ENCODE results near the gene ADAP1. TPM values are rescaled to one million over a fixed set of nuclear protein-coding genes. Genes with fewer than 3 reads are reported as not detected.

The ADAP1 gene
- total and polyA plus RNA-seq, 12 donors = 2.3 to 14.9 (median 9.7) TPM

DNA sequence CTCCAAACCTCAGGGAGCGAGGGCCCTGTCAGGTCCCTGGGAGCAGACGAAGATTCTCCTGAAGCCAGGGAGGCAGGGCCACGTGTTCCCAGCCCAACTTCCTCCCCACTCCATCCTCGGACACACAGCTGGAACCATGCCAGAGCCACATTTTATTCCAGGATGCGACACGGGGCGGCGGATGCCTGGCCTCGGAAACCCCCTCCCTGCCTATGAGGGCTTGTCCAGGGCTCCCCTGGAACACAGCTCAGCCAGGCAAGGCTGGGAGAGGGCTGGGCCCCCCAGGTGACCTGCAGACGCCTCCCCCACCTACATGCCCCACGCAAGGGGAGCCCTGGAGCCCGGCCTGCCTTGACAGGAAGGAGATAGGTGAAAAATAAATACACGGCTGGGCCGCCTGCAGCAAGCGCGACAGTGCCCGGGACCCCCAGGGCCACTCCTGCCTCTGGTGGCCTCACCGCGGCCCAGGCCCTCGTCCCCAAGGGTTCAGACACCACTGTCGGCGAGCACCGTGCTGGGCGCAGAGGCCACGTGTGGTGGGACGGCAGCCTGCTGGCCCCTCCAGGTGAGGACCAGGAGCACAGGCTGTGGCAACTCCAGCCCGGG, 56.6 kb downstream of the ADAP1 start:
- ATAC-seq = peak; percentile 24 to 77 (median 56)
- no peaks in the 10 kb centered on the region for H3K9me3 ChIP-seq
- intact Hi-C loops (cut with DNase I) = no loop called here
- H3K27ac ChIP-seq = peak overlapping the region in 2 of 10 donors; percentile 45 to 50
- peak; percentile 50 to 80 for DNase-seq
- TF ChIP-seq, protein P1, sequence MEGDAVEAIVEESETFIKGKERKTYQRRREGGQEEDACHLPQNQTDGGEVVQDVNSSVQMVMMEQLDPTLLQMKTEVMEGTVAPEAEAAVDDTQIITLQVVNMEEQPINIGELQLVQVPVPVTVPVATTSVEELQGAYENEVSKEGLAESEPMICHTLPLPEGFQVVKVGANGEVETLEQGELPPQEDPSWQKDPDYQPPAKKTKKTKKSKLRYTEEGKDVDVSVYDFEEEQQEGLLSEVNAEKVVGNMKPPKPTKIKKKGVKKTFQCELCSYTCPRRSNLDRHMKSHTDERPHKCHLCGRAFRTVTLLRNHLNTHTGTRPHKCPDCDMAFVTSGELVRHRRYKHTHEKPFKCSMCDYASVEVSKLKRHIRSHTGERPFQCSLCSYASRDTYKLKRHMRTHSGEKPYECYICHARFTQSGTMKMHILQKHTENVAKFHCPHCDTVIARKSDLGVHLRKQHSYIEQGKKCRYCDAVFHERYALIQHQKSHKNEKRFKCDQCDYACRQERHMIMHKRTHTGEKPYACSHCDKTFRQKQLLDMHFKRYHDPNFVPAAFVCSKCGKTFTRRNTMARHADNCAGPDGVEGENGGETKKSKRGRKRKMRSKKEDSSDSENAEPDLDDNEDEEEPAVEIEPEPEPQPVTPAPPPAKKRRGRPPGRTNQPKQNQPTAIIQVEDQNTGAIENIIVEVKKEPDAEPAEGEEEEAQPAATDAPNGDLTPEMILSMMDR (IDR thresholded peaks at IDR 0.05) = no peak
- H3K4me1 ChIP-seq = peaks cover 8 to 28% (median 15%) of the 10 kb centered on the region in 9 donors
- peaks cover 0 to 4% (median 0%) of the 10 kb centered on the region in 7 donors for H3K27me3 ChIP-seq
- H3K4me3 ChIP-seq = no peak overlapping the region
- peaks cover 0 to 62% (median 20%) of the 10 kb centered on the region in 9 donors for H3K36me3 ChIP-seq
- 43 to 55% methylated on average over 27 of the region's 27 CpGs for WGBS, 2 donors

DNA sequence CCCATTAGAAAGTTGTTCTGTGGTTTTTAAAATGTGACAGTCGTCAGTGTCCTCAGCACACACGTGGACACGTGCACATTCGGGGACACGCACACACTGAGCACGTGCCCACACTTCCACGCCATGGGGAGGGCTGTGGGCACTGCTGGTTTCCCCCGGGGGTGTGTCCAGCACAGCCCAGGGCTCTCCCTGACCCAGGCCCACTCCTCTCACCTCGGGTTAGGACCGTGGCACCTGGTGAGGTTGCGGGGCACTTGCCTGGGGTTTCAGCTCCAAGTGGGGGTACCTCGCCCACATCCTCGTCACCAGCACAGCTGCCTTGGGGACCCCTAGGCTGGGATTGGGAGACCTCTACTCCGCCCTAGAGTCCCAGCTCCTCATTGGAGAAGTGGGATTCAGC, 57.4 kb downstream of the ADAP1 start:
- intact Hi-C loops (cut with DNase I) = no loop called here
- H3K9me3 ChIP-seq = no peaks in the 10 kb centered on the region
- TF ChIP-seq, protein P1 (IDR thresholded peaks at IDR 0.05) = no peak
- peaks cover 0 to 3% (median 0%) of the 10 kb centered on the region in 7 donors for H3K27me3 ChIP-seq
- peak in 1 of 2 donors; percentile 6 for DNase-seq
- WGBS, 2 donors = 91 to 94% methylated on average over 14 of the region's 14 CpGs
- H3K36me3 ChIP-seq = peaks cover 0 to 65% (median 23%) of the 10 kb centered on the region in 9 donors
- H3K27ac ChIP-seq = no peak overlapping the region
- no peak overlapping the region for H3K4me3 ChIP-seq
- ATAC-seq = no peak
- peaks cover 8 to 28% (median 15%) of the 10 kb centered on the region in 9 donors for H3K4me1 ChIP-seq

DNA sequence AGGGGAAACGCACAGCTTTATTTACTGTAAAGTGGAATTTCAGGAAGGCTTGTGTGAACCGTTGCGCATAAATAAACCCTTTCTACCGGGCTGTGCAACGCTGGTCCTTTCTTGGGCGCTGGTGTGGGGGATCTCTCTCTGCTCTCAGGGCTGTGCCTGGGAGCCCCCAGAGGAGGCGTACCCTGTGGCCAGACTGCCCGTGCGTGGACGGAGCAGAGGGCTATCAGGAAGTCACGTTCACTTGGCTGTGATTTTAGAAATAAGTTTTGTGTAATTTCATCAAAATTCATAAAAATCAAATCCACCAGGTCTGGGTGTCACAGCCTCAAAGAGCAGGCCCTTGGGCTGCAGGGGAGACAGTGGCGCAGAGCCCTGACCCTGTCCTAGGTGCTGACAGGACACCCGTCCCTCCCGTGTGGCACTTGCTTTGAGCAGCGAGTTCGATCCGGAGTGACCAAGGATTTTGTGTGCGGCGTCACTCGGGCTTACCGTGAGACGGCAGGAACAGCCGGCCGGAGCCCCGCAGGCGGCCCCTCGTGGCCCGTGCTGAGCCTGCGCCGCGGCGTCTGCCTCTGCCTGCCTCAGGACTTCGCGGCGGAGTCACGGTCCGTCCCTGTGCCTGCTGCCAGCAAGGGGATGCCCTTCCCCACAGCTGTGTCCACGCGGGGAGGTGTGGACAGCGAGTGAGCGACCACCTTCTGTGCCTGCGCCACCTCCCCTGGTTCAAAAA, 58.0 kb downstream of the ADAP1 start:
- TF ChIP-seq, protein P1 (IDR thresholded peaks at IDR 0.05) = no peak
- Histone ChIP-seq H3K36me3 (peaks cover 0 to 70% (median 29%) of the 10 kb centered on the region in 9 donors), H3K4me1 (peaks cover 8 to 24% (median 15%) of the 10 kb centered on the region in 9 donors), H3K27me3 (peaks cover 0 to 3% (median 0%) of the 10 kb centered on the region in 7 donors), H3K4me3 (no peak overlapping the region), H3K9me3 (no peaks in the 10 kb centered on the region), H3K27ac (no peak overlapping the region)
- intact Hi-C loops (cut with DNase I) = no loop called here
- ATAC-seq (no peak), DNase-seq (peak in 1 of 2 donors; percentile 13)
- WGBS, 2 donors = 92 to 93% methylated on average over 42 of the region's 42 CpGs

DNA sequence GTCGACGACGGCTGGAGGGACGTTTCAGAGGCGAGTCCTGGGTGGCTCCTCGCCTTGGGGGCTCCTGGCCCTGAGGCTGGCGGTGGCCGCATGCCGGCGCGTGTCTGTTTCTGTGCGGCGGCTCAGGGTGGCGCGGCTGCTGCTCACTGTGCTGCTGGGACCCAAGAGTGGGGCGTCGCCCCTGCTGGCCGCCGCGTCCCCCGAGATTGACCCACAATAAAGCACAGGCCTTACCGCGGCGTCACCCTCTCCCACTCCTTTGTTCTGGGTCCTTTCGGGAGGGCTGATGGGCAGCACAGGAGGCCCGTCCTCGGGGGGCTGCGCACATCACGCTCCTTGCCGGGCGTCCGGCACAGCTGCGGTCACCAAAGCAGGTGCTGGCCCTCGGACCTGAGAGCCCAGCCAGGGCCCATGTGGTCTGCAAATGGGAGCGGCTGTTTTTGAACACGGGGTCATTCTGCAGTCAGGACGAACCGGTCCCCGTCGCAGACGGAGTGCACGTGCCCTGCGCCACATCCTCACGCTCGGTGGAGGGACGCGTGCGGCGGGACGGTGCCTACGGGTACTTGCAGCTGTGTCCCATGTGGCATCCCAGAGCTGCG, 58.9 kb downstream of the ADAP1 start:
- Histone ChIP-seq H3K36me3 (peaks cover 0 to 80% (median 38%) of the 10 kb centered on the region in 9 donors), H3K27me3 (no peaks in the 10 kb centered on the region), H3K4me3 (no peak overlapping the region), H3K27ac (no peak overlapping the region), H3K9me3 (no peaks in the 10 kb centered on the region), H3K4me1 (peaks cover 0 to 15% (median 11%) of the 10 kb centered on the region in 9 donors)
- ATAC-seq = no peak
- TF ChIP-seq, protein P1 (IDR thresholded peaks at IDR 0.05) = no peak
- intact Hi-C loops (cut with DNase I) = no loop called here
- 96 to 97% methylated on average over 48 to 52 of the region's 52 CpGs for WGBS, 2 donors
- DNase-seq = peak in 1 of 2 donors; percentile 11

All from heart right ventricle (tissue), 16 donors.